HG03342 (cell line): ENCODE data around the gene CLSTN1.
A peak's percentile ranks its signal among the peaks of the same experiment; 100 is the strongest.

Source experiments
- ATAC-seq: cut with Tn5 transposase; IDR thresholded peaks from one replicate; pipeline ENCODE4 v1.9.1; 2021; ENCODE audit warnings: mild to moderate bottlenecking, moderate library complexity; ENCODE audit not compliant: unreplicated experiment

CLSTN1 gene

DNA sequence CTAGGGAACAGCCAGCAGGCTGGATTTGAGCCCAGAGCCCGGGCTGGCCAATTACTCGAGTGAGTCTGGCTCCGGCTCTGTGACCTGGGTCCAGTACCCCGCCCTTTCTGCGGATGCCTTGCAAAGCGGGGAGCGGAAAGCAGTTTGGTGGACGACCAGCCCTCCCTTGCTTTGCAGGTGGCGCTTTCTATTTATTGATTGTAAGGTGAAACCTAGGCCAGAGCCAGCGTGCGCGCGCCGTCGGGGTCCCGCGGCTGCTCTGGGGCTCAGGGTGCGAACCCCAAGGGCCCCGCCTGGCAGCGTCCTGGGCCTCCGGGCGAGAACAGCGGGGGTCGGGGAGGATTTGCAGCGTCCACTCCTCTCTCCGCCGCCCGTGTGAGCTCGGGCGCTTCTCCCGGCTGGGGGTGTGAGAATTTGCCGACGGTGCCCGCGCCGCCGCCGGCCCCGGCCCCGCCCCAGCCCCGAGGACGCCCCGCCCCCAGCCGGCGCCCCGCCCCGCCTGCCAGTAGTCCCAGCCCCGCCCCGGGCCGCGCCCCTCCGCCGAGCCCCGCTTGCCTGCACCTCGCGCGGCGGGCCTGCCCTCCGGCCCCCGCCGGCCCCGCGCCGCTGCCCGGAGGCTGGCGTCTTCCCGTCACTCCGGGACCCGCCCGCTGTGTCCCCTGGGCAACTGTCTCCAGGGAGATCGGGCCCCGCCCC lies 134.6 kb downstream of the CLSTN1 start:
- ATAC-seq: peak; percentile 57

GRCh38 chr1:9688599-9688998 lies 135.2 kb downstream of the CLSTN1 start:
- ATAC-seq: no peak

DNA sequence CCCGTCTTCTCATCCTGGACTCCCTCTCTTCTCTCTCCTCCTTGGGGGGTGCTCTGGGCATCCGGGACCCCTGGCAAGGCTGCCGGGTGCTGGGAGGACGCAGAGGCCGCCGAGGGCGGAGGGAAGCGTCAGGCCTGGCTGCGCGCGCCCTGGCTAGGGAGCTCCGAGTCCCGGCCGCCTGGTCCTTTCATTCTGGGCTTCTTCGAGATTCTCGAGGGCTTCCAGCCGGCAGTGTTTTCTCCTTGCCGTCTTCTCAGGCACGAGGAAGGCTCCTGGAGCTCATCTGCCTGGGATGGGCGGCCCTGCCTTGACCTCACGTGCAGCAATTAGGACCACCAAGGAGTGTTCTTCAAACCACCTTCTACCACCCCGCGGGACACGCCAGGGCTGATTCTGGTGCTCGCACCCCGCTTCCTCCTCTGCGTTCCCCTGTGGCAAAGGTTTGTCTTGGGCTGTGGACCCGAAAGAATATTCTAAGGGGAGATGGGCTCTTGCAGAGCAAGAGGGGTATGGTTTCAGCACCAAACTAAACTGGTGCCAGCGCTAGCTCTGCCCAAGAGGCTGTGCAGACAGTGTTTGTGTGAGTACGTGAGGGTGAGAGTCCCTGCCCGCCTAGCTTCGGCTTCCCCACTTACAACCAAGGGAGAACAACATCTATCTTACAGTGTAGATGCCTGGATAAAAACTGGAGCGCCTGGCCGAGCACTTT lies 135.7 kb downstream of the CLSTN1 start:
- no peak for ATAC-seq

GRCh38 chr1:9687120-9687873 lies 136.5 kb downstream of the CLSTN1 start:
- ATAC-seq: no peak

- ATAC-seq: no peak
Observed at GRCh38 chr1:9684801-9685200, 139.0 kb downstream of the CLSTN1 start.

GRCh38 chr1:9680828-9681227 lies 142.9 kb downstream of the CLSTN1 start:
- ATAC-seq: no peak

- no peak for ATAC-seq
Observed at GRCh38 chr1:9680091-9680490, 143.7 kb downstream of the CLSTN1 start.
